HEK293 (cell line): ENCODE measurements around the gene NECTIN4.

Experiments
- CTCF ChIA-PET: fragments of 350-600 bp; formaldehyde crosslinking; extraction: SDS; loops from one replicate; lab custom pipeline; 2021; ENCODE audit warnings: antibody characterized with exemption; lab: Yijun Ruan, JAX
- POLR2A ChIA-PET: fragments of 300-600 bp; formaldehyde crosslinking; extraction: SDS; loops from one replicate; lab custom pipeline; 2020; ENCODE audit warnings: antibody characterized with exemption, inconsistent platforms; lab: Yijun Ruan, JAX
- H3K27ac ChIP-seq: fragments of 200-500 bp; sonication (Bioruptor generic); 2 replicates; pipeline ENCODE4 v1.5.1; 2014; ENCODE audit warnings: low read depth, low read length, control low read depth, inconsistent platforms; ENCODE audit errors: extremely low read depth
- H3K36me3 ChIP-seq, 2 experiments: fragments of 200-500 bp in 1 of 2; sonication (Bioruptor generic) in 1 of 2; 1 replicate in 1 of 2; 2 replicates in 1 of 2; pipeline ENCODE4 v1.5.1; 2014 to 2017; ENCODE audit warnings: inconsistent platforms in 2 of 2, low read length in 2 of 2; ENCODE audit not compliant: control insufficient read depth in 2 of 2, insufficient read depth in 1 of 2
- H3K4me1 ChIP-seq: fragments of 200-500 bp; sonication (Bioruptor generic); 2 replicates; pipeline ENCODE4 v1.5.1; 2014; ENCODE audit warnings: mild to moderate bottlenecking, low read length, inconsistent platforms; ENCODE audit not compliant: control insufficient read depth, insufficient read depth
- H3K4me3 ChIP-seq: 2 replicates; pipeline ENCODE4 v1.5.1; 2011; ENCODE audit warnings: low read depth, mild to moderate bottlenecking, control low read depth, low read length, moderate library complexity
- H3K9me3 ChIP-seq: fragments of 200-500 bp; sonication (Bioruptor generic); 2 replicates; pipeline ENCODE4 v1.5.1; 2014; ENCODE audit warnings: low read depth, low read length, inconsistent platforms; ENCODE audit not compliant: control insufficient read depth, insufficient read depth
- AEBP2 ChIP-seq: fragments of 450-650 bp; formaldehyde crosslinking; IDR thresholded peaks from 2 replicates; pipeline ENCODE4 v1.5.1; 2016; ENCODE audit warnings: missing biosample characterization, missing genetic modification characterization, borderline replicate concordance
- EGR2 ChIP-seq: fragments of 450-650 bp; formaldehyde crosslinking; IDR thresholded peaks from 2 replicates; pipeline ENCODE4 v1.5.1; 2016; ENCODE audit warnings: low read depth, missing biosample characterization, missing genetic modification characterization
- GLI4 ChIP-seq: fragments of 450-650 bp; formaldehyde crosslinking; IDR thresholded peaks from 2 replicates; pipeline ENCODE4 v1.5.1; 2016; ENCODE audit warnings: missing biosample characterization, missing genetic modification characterization
- IKZF3 ChIP-seq: fragments of 450-650 bp; IDR thresholded peaks from 2 replicates; pipeline ENCODE4 v1.5.0; 2018; ENCODE audit warnings: missing biosample characterization, mild to moderate bottlenecking, missing genetic modification characterization, moderate library complexity
- KLF8 ChIP-seq: fragments of 450-650 bp; formaldehyde crosslinking; IDR thresholded peaks from 2 replicates; pipeline ENCODE4 v1.5.1; 2016; ENCODE audit warnings: missing biosample characterization, missing genetic modification characterization
- OSR2 ChIP-seq: fragments of 450-650 bp; formaldehyde crosslinking; IDR thresholded peaks from 2 replicates; pipeline ENCODE4 v1.5.1; 2016; ENCODE audit warnings: missing biosample characterization, missing genetic modification characterization
- PRDM1 ChIP-seq: fragments of 450-650 bp; formaldehyde crosslinking; IDR thresholded peaks from 2 replicates; pipeline ENCODE4; 2016; ENCODE audit warnings: missing biosample characterization, missing genetic modification characterization
- RBAK ChIP-seq: fragments of 450-650 bp; formaldehyde crosslinking; IDR thresholded peaks from 2 replicates; pipeline ENCODE4 v1.5.1; 2016; ENCODE audit warnings: missing biosample characterization, missing genetic modification characterization
- SP2 ChIP-seq: fragments of 450-650 bp; formaldehyde crosslinking; IDR thresholded peaks from 2 replicates; pipeline ENCODE4 v1.5.1; 2016; ENCODE audit warnings: missing biosample characterization, missing genetic modification characterization
- YY1 ChIP-seq: fragments of 450-650 bp; formaldehyde crosslinking; IDR thresholded peaks from 2 replicates; pipeline ENCODE4 v1.5.1; 2018; ENCODE audit warnings: missing biosample characterization, missing genetic modification characterization
- ZFHX2 ChIP-seq: fragments of 450-650 bp; formaldehyde crosslinking; conservative IDR thresholded peaks from 2 replicates; pipeline ENCODE4 v1.5.1; 2016; ENCODE audit warnings: missing biosample characterization, missing genetic modification characterization
- ZNF10 ChIP-seq: fragments of 450-650 bp; formaldehyde crosslinking; IDR thresholded peaks from 2 replicates; pipeline ENCODE4 v1.5.1; 2017; ENCODE audit warnings: missing biosample characterization, missing genetic modification characterization
- ZNF121 ChIP-seq: fragments of 450-650 bp; formaldehyde crosslinking; IDR thresholded peaks from 2 replicates; pipeline ENCODE4 v1.5.1; 2016; ENCODE audit warnings: missing biosample characterization, missing genetic modification characterization
- ZNF23 ChIP-seq: fragments of 450-650 bp; formaldehyde crosslinking; IDR thresholded peaks from 2 replicates; pipeline ENCODE4 v1.5.1; 2016; ENCODE audit warnings: missing biosample characterization, missing genetic modification characterization, borderline replicate concordance
- ZNF324 ChIP-seq: fragments of 450-650 bp; formaldehyde crosslinking; IDR thresholded peaks from 2 replicates; pipeline ENCODE4 v1.5.1; 2016; ENCODE audit warnings: missing biosample characterization, missing genetic modification characterization
- ZNF394 ChIP-seq: fragments of 450-650 bp; formaldehyde crosslinking; IDR thresholded peaks from 2 replicates; pipeline ENCODE4 v1.5.1; 2016; ENCODE audit warnings: missing biosample characterization, missing genetic modification characterization, mild to moderate bottlenecking, moderate library complexity, borderline replicate concordance
- ZNF433 ChIP-seq: fragments of 450-650 bp; formaldehyde crosslinking; IDR thresholded peaks from 2 replicates; pipeline ENCODE4 v1.5.1; 2016; ENCODE audit warnings: missing biosample characterization, missing genetic modification characterization, low read depth
- ZNF530 ChIP-seq: fragments of 450-650 bp; formaldehyde crosslinking; IDR thresholded peaks from 2 replicates; pipeline ENCODE4 v1.5.1; 2016; ENCODE audit warnings: low read depth, missing biosample characterization, missing genetic modification characterization
- ZNF558 ChIP-seq: fragments of 450-650 bp; formaldehyde crosslinking; IDR thresholded peaks from 2 replicates; pipeline ENCODE4 v1.5.1; 2016; ENCODE audit warnings: missing biosample characterization, missing genetic modification characterization
- ZNF610 ChIP-seq: fragments of 450-650 bp; formaldehyde crosslinking; IDR thresholded peaks from 2 replicates; pipeline ENCODE4 v1.5.1; 2016; ENCODE audit warnings: missing biosample characterization, missing genetic modification characterization, borderline replicate concordance
- ZNF645 ChIP-seq: fragments of 450-650 bp; formaldehyde crosslinking; IDR thresholded peaks from 2 replicates; pipeline ENCODE4; 2016; ENCODE audit warnings: missing biosample characterization, missing genetic modification characterization
- ZSCAN23 ChIP-seq: fragments of 450-650 bp; formaldehyde crosslinking; IDR thresholded peaks from 2 replicates; pipeline ENCODE4 v1.5.1; 2016; ENCODE audit warnings: missing biosample characterization, missing genetic modification characterization
- TF ChIP-seq, protein P1 (sequence below): fragments of 450-650 bp; formaldehyde crosslinking; conservative IDR thresholded peaks from 2 replicates; pipeline ENCODE4 v1.5.1; 2016; ENCODE audit warnings: low read depth, missing biosample characterization, missing genetic modification characterization
- TF ChIP-seq, protein P2 (sequence below): fragments of 450-650 bp; formaldehyde crosslinking; IDR thresholded peaks from 2 replicates; pipeline ENCODE4 v1.5.1; 2016; ENCODE audit warnings: missing biosample characterization, missing genetic modification characterization
- TF ChIP-seq, protein P3 (sequence below): fragments of 450-650 bp; formaldehyde crosslinking; IDR thresholded peaks from 2 replicates; pipeline ENCODE4 v1.5.1; 2016; ENCODE audit warnings: missing biosample characterization, missing genetic modification characterization

NECTIN4 gene

DNA sequence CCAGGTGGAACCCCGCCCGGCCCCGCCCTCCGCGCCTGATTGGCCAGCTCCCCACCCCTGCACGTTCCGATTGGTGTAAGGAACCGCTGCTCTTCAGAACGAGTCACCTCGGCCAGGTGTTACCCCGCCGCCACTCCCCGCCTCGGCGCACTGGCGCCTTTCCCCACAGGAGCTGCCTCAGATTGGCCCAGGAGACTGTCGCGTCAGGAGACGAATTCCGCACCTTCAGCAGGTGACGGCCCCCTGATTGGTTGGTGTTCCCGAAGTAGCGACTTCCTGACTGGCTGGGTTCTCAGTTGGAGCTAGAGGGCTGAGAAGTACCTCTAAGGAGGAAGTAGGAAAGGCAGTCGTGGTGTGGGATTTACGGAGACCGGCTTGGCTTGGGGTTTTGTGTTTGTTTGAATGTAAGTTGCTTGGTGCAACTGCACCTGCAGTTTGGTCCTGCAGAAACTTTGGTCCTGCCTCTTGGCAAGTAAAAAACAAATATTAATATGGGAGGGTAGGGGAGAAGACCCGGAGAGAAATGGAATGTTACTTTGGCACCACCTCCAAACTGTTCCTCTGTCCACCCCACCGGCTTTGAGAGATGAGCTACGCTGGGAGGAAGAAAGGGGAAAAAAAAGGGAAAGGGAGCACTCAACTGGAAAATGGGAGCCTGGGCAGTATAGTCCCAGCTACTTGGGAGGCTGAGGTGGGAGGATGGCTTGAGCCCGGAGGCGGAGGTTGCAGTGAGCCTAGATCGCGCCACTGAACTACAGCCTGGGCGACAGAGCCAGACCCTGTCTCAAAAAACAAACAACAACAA lies 68.0 kb downstream of the NECTIN4 start:
- no peaks in the 10 kb centered on the region for H3K9me3 ChIP-seq
- H3K36me3 ChIP-seq, result no peaks in the 10 kb centered on the region
- peak overlapping the region; percentile 59 for H3K4me3 ChIP-seq
- 0 out of 2 replicates have a peak overlapping the region, but pooled peaks have one; percentile 18 for H3K27ac ChIP-seq
- POLR2A ChIA-PET, result interaction anchor here (0.6 to 3.1 kb wide), 29 partner anchors 9 to 773 kb away, joined by 3 to 50 read pairs (median 4); partner anchors contain the start of genes NIT1, PFDN2, PPOX and TOMM40L
- 0 out of 2 replicates have a peak, but pooled peaks cover 2% of the 10 kb centered on the region for H3K4me1 ChIP-seq
- CTCF ChIA-PET, result interaction anchor here (0.6 to 2.8 kb wide), 12 partner anchors 9 to 920 kb away, joined by 3 to 18 read pairs (median 4); partner anchors contain the start of genes TSTD1 and USF1
- TF ChIP-seq PRDM1 (tag by site-specific recombination), result peak; percentile 82
- 0 out of 2 replicates have a peak, but pooled peaks have one; percentile 44 for TF ChIP-seq ZSCAN23 (tag by site-specific recombination)
- TF ChIP-seq ZNF23 (tag by site-specific recombination), result no peak
- TF ChIP-seq KLF8 (tag by site-specific recombination), result peak; percentile 82; the same call in 1 of the 2 replicates
- TF ChIP-seq ZNF324, result no peak
- TF ChIP-seq, protein P1, sequence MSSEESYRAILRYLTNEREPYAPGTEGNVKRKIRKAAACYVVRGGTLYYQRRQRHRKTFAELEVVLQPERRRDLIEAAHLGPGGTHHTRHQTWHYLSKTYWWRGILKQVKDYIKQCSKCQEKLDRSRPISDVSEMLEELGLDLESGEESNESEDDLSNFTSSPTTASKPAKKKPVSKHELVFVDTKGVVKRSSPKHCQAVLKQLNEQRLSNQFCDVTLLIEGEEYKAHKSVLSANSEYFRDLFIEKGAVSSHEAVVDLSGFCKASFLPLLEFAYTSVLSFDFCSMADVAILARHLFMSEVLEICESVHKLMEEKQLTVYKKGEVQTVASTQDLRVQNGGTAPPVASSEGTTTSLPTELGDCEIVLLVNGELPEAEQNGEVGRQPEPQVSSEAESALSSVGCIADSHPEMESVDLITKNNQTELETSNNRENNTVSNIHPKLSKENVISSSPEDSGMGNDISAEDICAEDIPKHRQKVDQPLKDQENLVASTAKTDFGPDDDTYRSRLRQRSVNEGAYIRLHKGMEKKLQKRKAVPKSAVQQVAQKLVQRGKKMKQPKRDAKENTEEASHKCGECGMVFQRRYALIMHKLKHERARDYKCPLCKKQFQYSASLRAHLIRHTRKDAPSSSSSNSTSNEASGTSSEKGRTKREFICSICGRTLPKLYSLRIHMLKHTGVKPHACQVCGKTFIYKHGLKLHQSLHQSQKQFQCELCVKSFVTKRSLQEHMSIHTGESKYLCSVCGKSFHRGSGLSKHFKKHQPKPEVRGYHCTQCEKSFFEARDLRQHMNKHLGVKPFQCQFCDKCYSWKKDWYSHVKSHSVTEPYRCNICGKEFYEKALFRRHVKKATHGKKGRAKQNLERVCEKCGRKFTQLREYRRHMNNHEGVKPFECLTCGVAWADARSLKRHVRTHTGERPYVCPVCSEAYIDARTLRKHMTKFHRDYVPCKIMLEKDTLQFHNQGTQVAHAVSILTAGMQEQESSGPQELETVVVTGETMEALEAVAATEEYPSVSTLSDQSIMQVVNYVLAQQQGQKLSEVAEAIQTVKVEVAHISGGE (tag by site-specific recombination), result peak; percentile 51
- TF ChIP-seq ZNF394 (tag by site-specific recombination), result no peak; the same call in 1 of the 2 replicates
- no peak for TF ChIP-seq ZNF530 (tag by site-specific recombination)
- TF ChIP-seq, protein P2, sequence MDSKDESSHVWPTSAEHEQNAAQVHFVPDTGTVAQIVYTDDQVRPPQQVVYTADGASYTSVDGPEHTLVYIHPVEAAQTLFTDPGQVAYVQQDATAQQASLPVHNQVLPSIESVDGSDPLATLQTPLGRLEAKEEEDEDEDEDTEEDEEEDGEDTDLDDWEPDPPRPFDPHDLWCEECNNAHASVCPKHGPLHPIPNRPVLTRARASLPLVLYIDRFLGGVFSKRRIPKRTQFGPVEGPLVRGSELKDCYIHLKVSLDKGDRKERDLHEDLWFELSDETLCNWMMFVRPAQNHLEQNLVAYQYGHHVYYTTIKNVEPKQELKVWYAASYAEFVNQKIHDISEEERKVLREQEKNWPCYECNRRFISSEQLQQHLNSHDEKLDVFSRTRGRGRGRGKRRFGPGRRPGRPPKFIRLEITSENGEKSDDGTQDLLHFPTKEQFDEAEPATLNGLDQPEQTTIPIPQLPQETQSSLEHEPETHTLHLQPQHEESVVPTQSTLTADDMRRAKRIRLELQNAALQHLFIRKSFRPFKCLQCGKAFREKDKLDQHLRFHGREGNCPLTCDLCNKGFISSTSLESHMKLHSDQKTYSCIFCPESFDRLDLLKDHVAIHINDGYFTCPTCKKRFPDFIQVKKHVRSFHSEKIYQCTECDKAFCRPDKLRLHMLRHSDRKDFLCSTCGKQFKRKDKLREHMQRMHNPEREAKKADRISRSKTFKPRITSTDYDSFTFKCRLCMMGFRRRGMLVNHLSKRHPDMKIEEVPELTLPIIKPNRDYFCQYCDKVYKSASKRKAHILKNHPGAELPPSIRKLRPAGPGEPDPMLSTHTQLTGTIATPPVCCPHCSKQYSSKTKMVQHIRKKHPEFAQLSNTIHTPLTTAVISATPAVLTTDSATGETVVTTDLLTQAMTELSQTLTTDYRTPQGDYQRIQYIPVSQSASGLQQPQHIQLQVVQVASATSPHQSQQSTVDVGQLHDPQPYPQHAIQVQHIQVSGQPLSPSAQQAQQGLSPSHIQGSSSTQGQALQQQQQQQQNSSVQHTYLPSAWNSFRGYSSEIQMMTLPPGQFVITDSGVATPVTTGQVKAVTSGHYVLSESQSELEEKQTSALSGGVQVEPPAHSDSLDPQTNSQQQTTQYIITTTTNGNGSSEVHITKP (tag by site-specific recombination), result peak; percentile 88
- TF ChIP-seq IKZF3 (tag by site-specific recombination), result 0 out of 2 replicates have a peak, but pooled peaks have one; percentile 26
- peak; percentile 76 for TF ChIP-seq ZFHX2 (tag by site-specific recombination)
- no peak for TF ChIP-seq AEBP2 (tag by site-specific recombination)
- 0 out of 2 replicates have a peak, but pooled peaks have one; percentile 34 for TF ChIP-seq ZNF610 (tag by site-specific recombination)
- peak; percentile 95 for TF ChIP-seq ZNF121
- TF ChIP-seq OSR2 (tag by site-specific recombination), result peak; percentile 57
- TF ChIP-seq EGR2 (tag by site-specific recombination), result peak; percentile 71
- peak; percentile 96 for TF ChIP-seq SP2 (tag by site-specific recombination)
- TF ChIP-seq ZNF645, result no peak
- TF ChIP-seq ZNF433, result no peak
- TF ChIP-seq RBAK (tag by site-specific recombination), result no peak
- TF ChIP-seq, protein P3, sequence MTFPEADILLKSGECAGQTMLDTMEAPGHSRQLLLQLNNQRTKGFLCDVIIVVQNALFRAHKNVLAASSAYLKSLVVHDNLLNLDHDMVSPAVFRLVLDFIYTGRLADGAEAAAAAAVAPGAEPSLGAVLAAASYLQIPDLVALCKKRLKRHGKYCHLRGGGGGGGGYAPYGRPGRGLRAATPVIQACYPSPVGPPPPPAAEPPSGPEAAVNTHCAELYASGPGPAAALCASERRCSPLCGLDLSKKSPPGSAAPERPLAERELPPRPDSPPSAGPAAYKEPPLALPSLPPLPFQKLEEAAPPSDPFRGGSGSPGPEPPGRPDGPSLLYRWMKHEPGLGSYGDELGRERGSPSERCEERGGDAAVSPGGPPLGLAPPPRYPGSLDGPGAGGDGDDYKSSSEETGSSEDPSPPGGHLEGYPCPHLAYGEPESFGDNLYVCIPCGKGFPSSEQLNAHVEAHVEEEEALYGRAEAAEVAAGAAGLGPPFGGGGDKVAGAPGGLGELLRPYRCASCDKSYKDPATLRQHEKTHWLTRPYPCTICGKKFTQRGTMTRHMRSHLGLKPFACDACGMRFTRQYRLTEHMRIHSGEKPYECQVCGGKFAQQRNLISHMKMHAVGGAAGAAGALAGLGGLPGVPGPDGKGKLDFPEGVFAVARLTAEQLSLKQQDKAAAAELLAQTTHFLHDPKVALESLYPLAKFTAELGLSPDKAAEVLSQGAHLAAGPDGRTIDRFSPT (tag by site-specific recombination), result no peak
- no peak for TF ChIP-seq YY1 (tag by site-specific recombination)
- TF ChIP-seq ZNF10, result peak; percentile 98
- no peak for TF ChIP-seq ZNF558 (tag by site-specific recombination)
- 0 out of 2 replicates have a peak, but pooled peaks have one; percentile 9 for TF ChIP-seq GLI4
